ENCODE measurements around the gene IGF1R.
"Not testable (repeated sequence)": the region's sequence is repeated elsewhere in the genome, so short reads cannot be mapped to it uniquely, and the experiment has no call there.

IGF1R gene

GRCh38 chr15:98647774-98648653 is at the start of gene IGF1R:
TSS of gene IGF1R (plus strand) at chr15:98648539. CDS start at chr15:98649582, 1,043 bp downstream.
- peak; percentile 73 to 76 for DNase-seq (ENCODE audit: low read depth in 2 of 2)

GRCh38 chr15:98599909-98600691 is 48.2 kb upstream of the IGF1R start:
- DNase-seq (ENCODE audit: low read depth in 2 of 2): peak; percentile 5 to 6

- no peak for DNase-seq (ENCODE audit: low read depth in 2 of 2)
Observed at GRCh38 chr15:98604983-98605382, 43.4 kb upstream of the IGF1R start.

GRCh38 chr15:98609144-98609852 is 39.0 kb upstream of the IGF1R start:
- no peak for DNase-seq (ENCODE audit: low read depth in 2 of 2)

- DNase-seq (ENCODE audit: low read depth in 2 of 2): no peak
Observed at GRCh38 chr15:98610991-98611390, 37.3 kb upstream of the IGF1R start.

- no peak for DNase-seq (ENCODE audit: low read depth in 2 of 2)
Observed at GRCh38 chr15:98611808-98612207, 36.5 kb upstream of the IGF1R start.

- no peak for DNase-seq (ENCODE audit: low read depth in 2 of 2)
Observed at GRCh38 chr15:98612490-98613110, 35.7 kb upstream of the IGF1R start.

GRCh38 chr15:98614681-98615080 is 33.7 kb upstream of the IGF1R start:
- DNase-seq (ENCODE audit: low read depth in 2 of 2): no peak

- DNase-seq (ENCODE audit: low read depth in 2 of 2): no peak
Observed at GRCh38 chr15:98616397-98616796, 31.9 kb upstream of the IGF1R start.

- no peak for DNase-seq (ENCODE audit: low read depth in 2 of 2)
Observed at GRCh38 chr15:98617328-98617980, 30.9 kb upstream of the IGF1R start.

- DNase-seq (ENCODE audit: low read depth in 2 of 2): not testable (repeated sequence)
Observed at GRCh38 chr15:98618576-98618975, 29.8 kb upstream of the IGF1R start.

GRCh38 chr15:98620020-98620419 is 28.3 kb upstream of the IGF1R start:
- no peak for DNase-seq (ENCODE audit: low read depth in 2 of 2)

- no peak for DNase-seq (ENCODE audit: low read depth in 2 of 2)
Observed at GRCh38 chr15:98621021-98621420, 27.3 kb upstream of the IGF1R start.

GRCh38 chr15:98625614-98626013 is 22.7 kb upstream of the IGF1R start:
- DNase-seq (ENCODE audit: low read depth in 2 of 2): no peak

GRCh38 chr15:98626153-98626552 is 22.2 kb upstream of the IGF1R start:
- DNase-seq (ENCODE audit: low read depth in 2 of 2): no peak

- DNase-seq (ENCODE audit: low read depth in 2 of 2): no peak
Observed at GRCh38 chr15:98628216-98628615, 20.1 kb upstream of the IGF1R start.

- no peak for DNase-seq (ENCODE audit: low read depth in 2 of 2)
Observed at GRCh38 chr15:98635848-98636247, 12.5 kb upstream of the IGF1R start.

GRCh38 chr15:98643115-98643514 is 5.2 kb upstream of the IGF1R start:
- no peak for DNase-seq (ENCODE audit: low read depth in 2 of 2)

GRCh38 chr15:98646546-98647025 is 1.8 kb upstream of the IGF1R start:
- no peak for DNase-seq (ENCODE audit: low read depth in 2 of 2)

- DNase-seq (ENCODE audit: low read depth in 2 of 2): peak; percentile 43 to 54
Observed at GRCh38 chr15:98647026-98647773, 1.1 kb upstream of the IGF1R start.
